GM12865 (cell line): Measurements from ENCODE around the gene FBN1.

Source experiments
- DNase-seq: peaks from one replicate; pipeline ENCODE4 v3.0.0; 2010; ENCODE audit warnings: low read depth
- H3K4me3 ChIP-seq: 2 replicates; pipeline ENCODE4 v1.5.1; 2011; ENCODE audit warnings: mild to moderate bottlenecking, low read depth, low read length, control low read depth
- TF ChIP-seq, protein P1 (sequence below): IDR thresholded peaks from 2 replicates; pipeline ENCODE4 v1.5.1; 2011; ENCODE audit warnings: low read length, control low read depth, low read depth, inconsistent platforms; ENCODE audit not compliant: insufficient read depth; ENCODE audit errors: missing control alignments

The FBN1 gene

GRCh38 chr15:48653216-48653615 lies 7.7 kb upstream of the FBN1 start:
- no peak overlapping the region for H3K4me3 ChIP-seq
- TF ChIP-seq, protein P1, sequence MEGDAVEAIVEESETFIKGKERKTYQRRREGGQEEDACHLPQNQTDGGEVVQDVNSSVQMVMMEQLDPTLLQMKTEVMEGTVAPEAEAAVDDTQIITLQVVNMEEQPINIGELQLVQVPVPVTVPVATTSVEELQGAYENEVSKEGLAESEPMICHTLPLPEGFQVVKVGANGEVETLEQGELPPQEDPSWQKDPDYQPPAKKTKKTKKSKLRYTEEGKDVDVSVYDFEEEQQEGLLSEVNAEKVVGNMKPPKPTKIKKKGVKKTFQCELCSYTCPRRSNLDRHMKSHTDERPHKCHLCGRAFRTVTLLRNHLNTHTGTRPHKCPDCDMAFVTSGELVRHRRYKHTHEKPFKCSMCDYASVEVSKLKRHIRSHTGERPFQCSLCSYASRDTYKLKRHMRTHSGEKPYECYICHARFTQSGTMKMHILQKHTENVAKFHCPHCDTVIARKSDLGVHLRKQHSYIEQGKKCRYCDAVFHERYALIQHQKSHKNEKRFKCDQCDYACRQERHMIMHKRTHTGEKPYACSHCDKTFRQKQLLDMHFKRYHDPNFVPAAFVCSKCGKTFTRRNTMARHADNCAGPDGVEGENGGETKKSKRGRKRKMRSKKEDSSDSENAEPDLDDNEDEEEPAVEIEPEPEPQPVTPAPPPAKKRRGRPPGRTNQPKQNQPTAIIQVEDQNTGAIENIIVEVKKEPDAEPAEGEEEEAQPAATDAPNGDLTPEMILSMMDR = no peak
- no peak for DNase-seq

GRCh38 chr15:48652510-48653076 lies 7.1 kb upstream of the FBN1 start:
- no peak overlapping the region for H3K4me3 ChIP-seq
- DNase-seq = no peak
- TF ChIP-seq, protein P1 = no peak

- TF ChIP-seq, protein P1 = no peak
- no peak overlapping the region for H3K4me3 ChIP-seq
- no peak for DNase-seq
Measured at GRCh38 chr15:48650931-48651330, 5.4 kb upstream of the FBN1 start.

DNA sequence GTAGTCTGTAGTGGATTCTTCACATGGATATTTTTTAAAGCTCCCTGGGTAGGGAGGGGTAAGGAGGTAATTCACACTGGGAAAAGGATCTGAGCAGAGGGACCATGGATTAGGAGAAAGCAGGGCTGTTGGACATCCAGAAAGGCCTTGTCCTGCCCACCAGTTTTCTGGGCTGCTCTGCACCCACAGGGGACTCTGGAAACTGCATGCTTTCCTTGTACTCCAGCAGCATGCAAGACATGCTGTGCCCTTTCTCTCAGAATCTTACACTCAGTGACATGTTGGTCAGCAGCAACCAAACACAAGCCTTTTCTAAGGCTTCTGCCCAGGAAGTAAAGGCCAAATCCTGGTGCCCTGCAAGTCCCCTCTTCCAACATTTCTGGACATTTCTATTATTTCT lies 2.5 kb upstream of the FBN1 start:
- TF ChIP-seq, protein P1 = peak; percentile 0
- no peak for DNase-seq

DNA sequence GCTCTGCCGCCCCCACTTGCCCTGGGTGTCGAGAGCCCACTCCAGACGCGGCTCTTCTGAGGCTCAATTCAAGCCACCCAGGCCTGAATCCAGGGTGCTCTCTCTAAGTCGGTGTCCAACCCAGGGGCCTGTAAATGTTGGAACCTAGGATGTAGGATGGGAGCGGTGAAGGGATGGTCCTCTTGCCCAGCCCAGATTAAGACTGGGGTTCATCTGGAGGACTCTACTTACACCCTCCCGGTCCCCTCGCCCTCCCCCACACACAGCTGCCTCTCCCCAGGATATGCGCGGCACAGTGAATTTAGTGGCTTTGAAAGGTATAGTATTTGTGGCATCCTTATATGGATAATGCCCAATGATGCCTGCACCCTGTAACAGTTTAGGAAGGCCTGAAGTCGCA lies 822 bp upstream of the FBN1 start:
- peak overlapping the region; percentile 75 for H3K4me3 ChIP-seq
- no peak for DNase-seq
- TF ChIP-seq, protein P1 = no peak

More for the DNA sequence above, 2.5 kb upstream of the FBN1 start:
- H3K4me3 ChIP-seq = no peak overlapping the region

DNA sequence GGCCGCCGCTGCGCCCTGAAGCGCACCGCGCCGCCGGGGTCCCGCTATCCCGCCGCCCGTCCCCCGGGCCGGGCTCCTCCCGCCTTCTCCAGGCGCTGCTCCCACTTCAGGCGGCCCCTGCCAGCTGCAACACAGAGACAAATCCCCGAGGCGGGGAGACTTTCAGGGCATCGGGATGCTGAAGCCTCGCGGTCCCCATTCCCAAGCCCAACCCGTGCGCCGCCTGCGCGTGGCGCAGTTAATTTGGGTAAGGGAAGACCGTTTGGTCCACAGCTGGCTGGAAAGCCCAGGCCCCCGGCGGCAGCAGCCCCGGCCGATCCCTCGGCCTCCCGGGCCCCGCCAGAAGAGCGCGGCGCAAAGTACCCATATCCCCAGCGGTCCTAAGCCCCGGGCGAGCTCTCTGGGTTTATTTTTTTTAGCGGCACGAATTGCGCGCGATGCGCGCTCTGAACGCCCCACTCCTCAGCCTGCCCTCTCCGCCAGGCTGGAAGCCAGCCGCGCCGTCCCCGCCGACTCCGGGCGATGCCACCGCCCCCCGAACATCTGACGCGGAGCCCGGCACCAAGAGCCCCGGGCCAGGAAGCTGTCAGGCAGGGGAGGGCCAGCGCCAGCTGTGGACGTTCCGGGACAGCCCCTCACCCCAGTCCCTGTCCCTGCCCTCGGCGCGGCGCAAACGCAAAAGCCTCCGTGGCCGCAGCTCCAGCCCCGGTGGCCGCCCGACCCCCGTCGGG lies 517 bp downstream of the FBN1 start:
- DNase-seq = peak; percentile 70
- H3K4me3 ChIP-seq = peak overlapping the region; percentile 75
- TF ChIP-seq, protein P1 = no peak

- no peak for DNase-seq
- TF ChIP-seq, protein P1 = no peak
- peak overlapping the region; percentile 75 for H3K4me3 ChIP-seq
Measured at GRCh38 chr15:48644467-48644826, 1.1 kb downstream of the FBN1 start.
